NCI-H82 treated with DMSO at 0.1 percent for 48 hours (cell line): Measurements from ENCODE around the gene PRRG3.

Experiments used
- DNase-seq: peaks from one replicate; lab custom pipeline; 2025; ENCODE audit not compliant: unreplicated experiment; lab: John Stamatoyannopoulos, UW

PRRG3 gene

GRCh38 chrX:151741606-151742005 lies 46.3 kb downstream of the PRRG3 start:
- DNase-seq = no peak

DNA sequence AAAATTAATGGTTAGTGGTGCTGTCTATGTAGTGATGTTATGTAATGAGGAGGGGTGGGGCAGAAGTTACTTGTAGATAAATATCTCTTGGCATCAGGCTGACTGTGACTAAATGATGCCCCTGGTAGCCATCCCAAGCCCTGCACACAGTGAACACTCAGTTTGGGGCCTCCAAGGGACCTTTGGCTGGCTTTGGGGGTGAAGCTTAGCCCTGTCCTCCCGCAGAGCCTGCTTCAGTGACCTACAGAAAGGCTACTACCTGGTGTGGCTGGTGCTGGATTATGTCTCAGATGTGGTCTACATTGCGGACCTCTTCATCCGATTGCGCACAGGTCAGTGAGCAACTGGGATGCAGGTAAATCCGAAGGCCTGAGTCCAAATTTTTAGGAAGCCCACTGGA lies 47.1 kb downstream of the PRRG3 start:
- DNase-seq = no peak

DNA sequence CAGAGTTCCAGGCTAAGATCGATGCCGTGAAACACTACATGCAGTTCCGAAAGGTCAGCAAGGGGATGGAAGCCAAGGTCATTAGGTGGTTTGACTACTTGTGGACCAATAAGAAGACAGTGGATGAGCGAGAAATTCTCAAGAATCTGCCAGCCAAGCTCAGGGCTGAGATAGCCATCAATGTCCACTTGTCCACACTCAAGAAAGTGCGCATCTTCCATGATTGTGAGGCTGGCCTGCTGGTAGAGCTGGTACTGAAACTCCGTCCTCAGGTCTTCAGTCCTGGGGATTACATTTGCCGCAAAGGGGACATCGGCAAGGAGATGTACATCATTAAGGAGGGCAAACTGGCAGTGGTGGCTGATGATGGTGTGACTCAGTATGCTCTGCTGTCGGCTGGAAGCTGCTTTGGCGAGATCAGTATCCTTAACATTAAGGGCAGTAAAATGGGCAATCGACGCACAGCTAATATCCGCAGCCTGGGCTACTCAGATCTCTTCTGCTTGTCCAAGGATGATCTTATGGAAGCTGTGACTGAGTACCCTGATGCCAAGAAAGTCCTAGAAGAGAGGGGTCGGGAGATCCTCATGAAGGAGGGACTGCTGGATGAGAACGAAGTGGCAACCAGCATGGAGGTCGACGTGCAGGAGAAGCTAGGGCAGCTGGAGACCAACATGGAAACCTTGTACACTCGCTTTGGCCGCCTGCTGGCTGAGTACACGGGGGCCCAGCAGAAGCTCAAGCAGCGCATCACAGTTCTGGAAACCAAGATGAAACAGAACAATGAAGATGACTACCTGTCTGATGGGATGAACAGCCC lies 48.6 kb downstream of the PRRG3 start:
- no peak for DNase-seq

GRCh38 chrX:151745651-151746050 lies 50.4 kb downstream of the PRRG3 start:
- DNase-seq = no peak

DNA sequence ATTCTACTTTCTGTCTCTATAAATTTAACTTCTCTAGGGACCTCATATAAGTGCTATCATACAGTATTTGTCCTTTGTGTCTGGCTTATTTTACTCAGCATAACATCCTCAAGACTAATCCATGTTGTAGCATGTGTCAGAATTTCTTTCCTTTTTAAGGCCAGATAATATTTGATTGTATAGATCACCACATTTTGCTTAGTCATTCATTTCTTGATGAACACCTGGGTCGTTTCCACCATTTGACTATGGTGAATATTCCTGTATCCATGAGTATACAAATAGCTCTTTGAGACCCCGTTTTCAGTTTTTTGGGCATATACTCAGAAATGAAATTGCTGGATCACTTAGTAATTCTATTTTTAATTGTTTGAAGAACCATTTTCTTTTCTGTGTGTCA lies 51.2 kb downstream of the PRRG3 start:
- no peak for DNase-seq

DNA sequence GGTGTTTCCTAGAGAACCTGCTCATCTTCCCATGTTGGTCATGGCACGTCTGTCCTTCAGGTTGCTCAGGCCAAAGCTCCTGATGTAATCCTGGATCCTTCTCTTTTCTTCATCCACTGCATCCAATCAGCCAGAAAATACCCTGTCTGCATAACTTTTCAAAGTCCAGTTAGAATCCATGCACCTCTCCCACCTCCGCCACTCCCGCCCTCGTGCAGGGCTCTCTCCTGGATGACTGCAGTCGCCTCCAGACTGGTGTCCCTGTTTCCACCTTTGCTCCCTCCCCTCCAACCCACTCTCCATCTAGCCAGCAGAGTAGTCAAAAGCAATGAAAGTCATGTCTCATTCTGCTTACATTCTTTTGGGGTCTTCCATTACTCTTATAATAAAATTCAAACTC lies 55.3 kb downstream of the PRRG3 start:
- no peak for DNase-seq

DNA sequence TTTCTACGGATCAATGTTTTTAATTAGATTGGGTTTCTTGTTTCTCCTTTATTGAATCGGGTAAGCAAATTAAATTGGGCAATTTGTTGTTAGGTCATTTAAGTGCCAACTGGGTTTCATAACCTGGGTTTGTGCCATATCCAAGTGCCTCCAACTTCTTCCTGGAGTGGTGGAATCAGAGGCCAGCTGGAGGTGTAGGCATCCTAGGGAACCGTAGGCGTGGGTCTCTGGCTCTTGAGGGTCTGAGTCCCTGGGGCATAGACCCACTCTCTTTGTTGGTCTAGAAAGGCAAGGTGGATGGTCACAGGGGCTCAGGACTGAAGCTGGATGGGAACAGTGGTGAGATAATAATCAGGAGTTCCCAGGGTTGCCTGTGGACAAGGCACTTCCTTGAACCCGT lies 57.6 kb downstream of the PRRG3 start:
- no peak for DNase-seq

- DNase-seq = peak; percentile 25
Measured at GRCh38 chrX:151753313-151754046, 58.2 kb downstream of the PRRG3 start.

- DNase-seq = no peak
Measured at GRCh38 chrX:151754047-151754429, 58.8 kb downstream of the PRRG3 start.

GRCh38 chrX:151754641-151755215 lies 59.5 kb downstream of the PRRG3 start:
- DNase-seq = no peak
